Activated CD8-positive, alpha-beta T cell treated with anti-CD3 and anti-CD28 coated beads, Interleukin-2, amount 10 ng/mL, durations not matched to agents 7 days and 5 days (primary cell): ENCODE results near the gene CCDC106. TPM values are rescaled to one million over a fixed set of nuclear protein-coding genes. Genes with fewer than 3 reads are reported as not detected.

Experiments
- ATAC-seq: fragments of 150-1000 bp; cut with Tn5 transposase; one replicate; pipeline ENCODE4 v1.10.0; 2021; ENCODE audit warnings: moderate library complexity
- CTCF ChIA-PET: fragments of 350-600 bp; sonication (Branson Sonifier 250); formaldehyde crosslinking; loops from one replicate; lab custom pipeline; 2021; ENCODE audit warnings: antibody characterized with exemption; lab: Charles Lee
- POLR2A ChIA-PET: fragments of 350-600 bp; sonication (Branson Sonifier 250); formaldehyde crosslinking; loops from one replicate; lab custom pipeline; 2021; ENCODE audit warnings: antibody characterized with exemption; lab: Charles Lee
- DNase-seq: peaks from one replicate; pipeline ENCODE4 v3.0.0-alpha.2; 2020
- H3K27ac Mint-ChIP-seq: one replicate; pipeline ENCODE4 v1.8.0; 2021; ENCODE audit warnings: mild to moderate bottlenecking, mixed read lengths
- H3K27me3 Mint-ChIP-seq: one replicate; pipeline ENCODE4 v1.8.0; 2021; ENCODE audit warnings: low read depth, mixed read lengths
- H3K36me3 Mint-ChIP-seq: one replicate; pipeline ENCODE4 v1.8.0; 2021; ENCODE audit warnings: low read depth, mixed read lengths
- H3K4me1 Mint-ChIP-seq: one replicate; pipeline ENCODE4 v1.8.0; 2021; ENCODE audit warnings: low read depth, mixed read lengths
- H3K4me3 Mint-ChIP-seq: one replicate; pipeline ENCODE4 v1.8.0; 2021; ENCODE audit warnings: mild to moderate bottlenecking, mixed read lengths
- H3K9me3 Mint-ChIP-seq: one replicate; pipeline ENCODE4 v1.8.0; 2022; ENCODE audit warnings: mixed read lengths; ENCODE audit not compliant: insufficient read depth
- total RNA-seq, 2 experiments: library from RNA; stranded (reverse); gene quantifications; one replicate each; pipeline ENCODE4 v1.2.3, GENCODE V29; 2021

Gene CCDC106
- total RNA-seq, 2 experiments from 2014 or later: 8.7 to 9.4 TPM

DNA sequence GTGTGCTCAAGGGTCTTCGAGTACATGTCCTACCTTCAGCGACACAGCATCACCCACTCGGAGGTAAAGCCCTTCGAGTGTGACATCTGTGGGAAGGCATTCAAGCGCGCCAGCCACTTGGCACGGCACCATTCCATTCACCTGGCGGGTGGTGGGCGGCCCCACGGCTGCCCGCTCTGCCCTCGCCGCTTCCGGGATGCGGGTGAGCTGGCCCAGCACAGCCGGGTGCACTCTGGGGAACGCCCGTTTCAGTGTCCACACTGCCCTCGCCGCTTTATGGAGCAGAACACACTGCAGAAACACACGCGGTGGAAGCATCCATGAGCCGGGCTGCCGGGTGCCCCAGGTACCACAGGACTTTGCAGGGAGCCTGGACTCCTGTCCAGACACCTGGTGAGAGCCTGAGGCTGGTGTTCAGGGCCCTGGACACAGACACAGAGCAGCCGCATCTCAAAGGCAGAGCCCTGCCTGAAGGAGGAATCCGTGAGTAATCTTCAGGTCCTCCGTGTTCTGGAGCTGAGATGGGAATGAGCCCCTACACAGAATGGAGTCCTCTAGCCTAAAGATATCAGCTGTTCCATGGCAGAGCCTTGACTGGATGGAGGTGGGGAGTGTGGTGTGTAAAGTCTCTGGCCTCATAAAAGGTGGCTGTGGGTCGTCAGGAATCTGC lies 3.0 kb upstream of the CCDC106 start:
- Mint-ChIP-seq H3K27me3 (no peaks in the 10 kb centered on the region), H3K36me3 (peaks cover 25% of the 10 kb centered on the region), H3K27ac (peak overlapping the region; percentile 95), H3K4me1 (peaks cover 54% of the 10 kb centered on the region), H3K4me3 (peak overlapping the region; percentile 86), H3K9me3 (no peaks in the 10 kb centered on the region)
- ATAC-seq (no peak), DNase-seq (no peak)
- ChIA-PET POLR2A (interaction anchor here (1.5 to 2.4 kb wide), 2 partner anchors 9 to 12 kb away, joined by 4 to 6 read pairs; no protein-coding TSS in a partner anchor), CTCF (interaction anchor here (1.1 to 1.3 kb wide), 2 partner anchors 9 to 10 kb away, joined by 4 to 6 read pairs; partner anchors contain the start of gene U2AF2)

DNA sequence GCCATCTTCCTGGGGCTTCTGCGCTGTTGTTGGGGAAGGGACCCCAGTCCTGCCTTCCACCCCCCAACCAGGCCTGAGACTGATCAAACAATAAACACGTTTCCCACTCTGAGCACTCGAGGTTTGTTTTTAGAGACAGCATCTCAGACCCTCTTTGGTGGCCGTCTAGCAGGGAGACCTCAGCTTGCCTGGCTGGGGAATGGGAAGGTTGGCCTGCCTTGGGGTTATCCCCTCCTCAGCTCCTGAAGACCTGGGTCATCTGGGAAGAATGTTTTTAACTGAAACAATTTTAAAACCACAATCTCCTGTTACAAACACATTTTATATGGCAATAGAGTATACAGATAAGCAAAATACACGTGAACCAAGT lies 2.5 kb upstream of the CCDC106 start:
- H3K27me3 Mint-ChIP-seq: no peaks in the 10 kb centered on the region
- POLR2A ChIA-PET: interaction anchor here (1.5 to 2.4 kb wide), 2 partner anchors 9 to 13 kb away, joined by 4 to 6 read pairs; no protein-coding TSS in a partner anchor
- H3K36me3 Mint-ChIP-seq: peaks cover 25% of the 10 kb centered on the region
- peak overlapping the region; percentile 52 for H3K27ac Mint-ChIP-seq
- H3K4me3 Mint-ChIP-seq: peak overlapping the region; percentile 57
- CTCF ChIA-PET: interaction anchor here (1.1 kb wide), 1 partner anchor 9 kb away, joined by 6 read pairs; no protein-coding TSS in a partner anchor
- H3K9me3 Mint-ChIP-seq: no peaks in the 10 kb centered on the region
- H3K4me1 Mint-ChIP-seq: peaks cover 53% of the 10 kb centered on the region
- DNase-seq (no peak), ATAC-seq (no peak)

DNA sequence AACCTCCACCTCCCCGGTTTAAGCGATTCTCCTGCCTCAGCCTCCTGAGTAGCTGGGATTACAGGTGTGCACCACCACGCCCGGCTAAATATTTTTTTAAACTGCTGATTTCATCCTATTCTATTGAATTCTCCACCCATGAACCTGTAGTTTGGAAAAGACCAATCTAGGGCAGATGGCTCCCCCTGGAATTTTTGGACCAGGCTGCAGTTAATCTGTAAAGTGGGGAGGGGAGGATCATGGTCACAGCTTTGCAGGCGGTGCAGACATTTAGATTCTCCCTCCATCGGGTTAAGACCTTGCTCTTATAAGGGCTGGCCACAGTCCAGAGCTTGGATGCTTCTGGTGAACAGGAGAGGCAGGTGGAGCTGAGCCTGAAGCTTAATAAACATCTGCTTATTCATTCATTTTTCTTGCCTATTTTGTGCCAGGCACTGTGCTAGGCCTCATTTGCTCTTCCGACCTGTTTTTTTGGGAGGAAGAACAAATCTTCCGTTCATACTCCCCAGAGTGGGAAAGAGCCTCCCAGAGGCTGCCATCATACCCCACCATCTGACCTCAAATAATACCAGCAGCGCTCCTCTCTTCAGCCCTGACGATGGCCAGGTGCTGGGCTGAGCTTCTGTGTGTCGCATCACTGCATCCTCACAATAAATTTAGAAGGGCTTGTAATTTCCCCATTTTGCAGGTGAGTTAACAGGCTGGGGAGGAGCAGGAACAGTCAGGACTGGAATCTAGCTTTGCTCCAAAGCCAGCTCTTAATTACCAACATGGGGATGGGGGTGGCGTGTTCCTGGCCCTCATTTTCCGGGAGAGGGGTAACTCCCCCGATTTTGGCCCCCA lies 902 bp upstream of the CCDC106 start:
- Mint-ChIP-seq H3K4me3 (peak overlapping the region; percentile 78), H3K9me3 (no peaks in the 10 kb centered on the region), H3K4me1 (peaks cover 48% of the 10 kb centered on the region), H3K27ac (peak overlapping the region; percentile 80), H3K36me3 (peaks cover 25% of the 10 kb centered on the region), H3K27me3 (no peaks in the 10 kb centered on the region)
- ATAC-seq (no peak), DNase-seq (no peak)
- ChIA-PET POLR2A (interaction anchor here (0.7 to 2.0 kb wide), 4 partner anchors 8 to 47 kb away, joined by 3 to 8 read pairs (median 4); partner anchors contain the start of gene FIZ1), CTCF (interaction anchor here (0.9 to 4.7 kb wide), 6 partner anchors 9 to 180 kb away, joined by 3 to 39 read pairs (median 4); no protein-coding TSS in a partner anchor)

DNA sequence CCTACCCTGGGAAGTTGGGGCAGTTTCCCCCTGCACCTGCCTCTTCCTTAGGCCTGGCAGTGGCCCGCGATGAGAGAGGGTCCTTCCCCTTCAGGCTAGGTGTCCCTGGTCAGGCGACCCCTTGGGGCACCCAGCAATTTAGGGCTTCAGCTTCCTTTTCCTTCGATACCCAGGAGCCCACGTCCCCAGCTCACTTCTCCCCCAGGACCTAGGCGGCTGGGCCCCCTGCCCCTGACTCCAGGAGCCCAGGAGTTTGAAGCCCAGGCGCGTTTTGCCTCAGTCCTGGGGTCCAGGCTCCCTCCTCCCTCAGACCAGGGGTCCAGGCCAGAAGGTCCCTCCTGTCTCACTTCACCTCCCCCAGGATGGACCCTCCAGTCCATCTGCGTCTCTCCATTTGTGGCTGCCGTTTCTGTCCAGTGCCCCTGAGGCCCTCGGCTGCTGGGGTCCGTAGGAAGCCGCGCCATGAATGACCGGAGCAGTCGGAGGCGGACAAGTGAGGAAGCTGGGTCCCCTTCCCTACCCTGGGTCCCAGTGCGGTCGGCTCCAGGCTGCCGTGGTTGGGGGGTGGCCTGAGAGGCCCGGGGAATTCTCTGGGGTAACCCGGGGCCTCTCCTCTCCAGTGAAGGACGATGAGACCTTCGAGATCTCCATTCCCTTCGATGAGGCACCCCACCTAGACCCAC lies 714 bp downstream of the CCDC106 start:
- Mint-ChIP-seq H3K9me3 (no peaks in the 10 kb centered on the region), H3K4me3 (peak overlapping the region; percentile 75), H3K4me1 (peaks cover 40% of the 10 kb centered on the region), H3K27me3 (no peaks in the 10 kb centered on the region), H3K36me3 (peaks cover 22% of the 10 kb centered on the region), H3K27ac (peak overlapping the region; percentile 68)
- ChIA-PET POLR2A (interaction anchor here (0.8 to 2.0 kb wide), 3 partner anchors 11 to 13 kb away, joined by 3 to 8 read pairs (median 3); no protein-coding TSS in a partner anchor), CTCF (interaction anchor here (1.4 to 4.7 kb wide), 3 partner anchors 9 to 16 kb away, joined by 3 to 39 read pairs (median 4); no protein-coding TSS in a partner anchor)
- no peak for ATAC-seq
- no peak for DNase-seq

DNA sequence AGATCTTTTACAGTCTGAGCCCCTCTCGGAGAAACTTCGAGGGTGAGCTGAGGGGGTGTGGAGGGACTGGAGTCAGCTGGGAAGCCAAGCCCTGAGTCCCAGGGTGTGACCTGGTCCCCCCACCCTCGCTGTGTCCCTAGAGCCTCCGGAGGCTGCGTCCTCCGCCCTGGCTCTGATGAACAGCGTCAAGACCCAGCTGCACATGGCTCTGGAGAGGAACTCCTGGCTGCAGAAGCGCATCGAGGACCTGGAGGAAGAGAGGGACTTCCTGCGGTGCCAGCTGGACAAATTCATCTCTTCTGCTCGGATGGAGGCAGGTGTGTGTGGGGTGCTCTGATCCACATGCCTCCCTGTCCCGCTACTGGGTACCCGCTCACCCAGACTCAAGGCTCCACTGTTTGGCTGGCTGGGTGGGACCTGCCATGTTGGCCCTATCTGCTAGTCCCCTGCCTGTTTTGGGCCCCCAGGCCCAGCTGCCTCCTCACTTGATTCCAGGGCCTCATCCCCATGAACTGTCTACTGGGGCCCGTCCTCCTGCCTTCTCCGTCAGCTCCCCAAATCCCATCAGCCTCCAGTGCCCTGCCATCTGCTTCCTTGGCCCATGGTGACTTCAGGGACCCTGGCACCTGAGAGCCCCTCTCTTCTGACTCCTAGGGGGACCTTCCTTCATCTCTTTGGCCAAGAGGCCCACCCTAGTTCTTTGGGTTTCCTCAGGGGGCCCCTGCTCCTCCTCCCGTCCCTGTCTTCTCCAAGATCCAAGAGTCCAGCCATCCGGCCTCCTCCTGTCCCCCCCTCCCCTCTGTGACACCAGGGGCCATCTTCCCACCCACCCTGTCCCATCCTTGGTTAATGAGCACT lies 1.5 kb downstream of the CCDC106 start:
- DNase-seq (no peak), ATAC-seq (no peak)
- POLR2A ChIA-PET: interaction anchor here (0.8 to 0.9 kb wide), 3 partner anchors 12 to 14 kb away, joined by 3 read pairs; no protein-coding TSS in a partner anchor
- H3K4me3 Mint-ChIP-seq: peak overlapping the region; percentile 75
- peaks cover 39% of the 10 kb centered on the region for H3K4me1 Mint-ChIP-seq
- H3K27ac Mint-ChIP-seq: peak overlapping the region; percentile 77
- H3K27me3 Mint-ChIP-seq: no peaks in the 10 kb centered on the region
- H3K9me3 Mint-ChIP-seq: no peaks in the 10 kb centered on the region
- CTCF ChIA-PET: interaction anchor here (1.4 to 4.7 kb wide), 3 partner anchors 10 to 17 kb away, joined by 3 to 39 read pairs (median 4); no protein-coding TSS in a partner anchor
- peaks cover 22% of the 10 kb centered on the region for H3K36me3 Mint-ChIP-seq

DNA sequence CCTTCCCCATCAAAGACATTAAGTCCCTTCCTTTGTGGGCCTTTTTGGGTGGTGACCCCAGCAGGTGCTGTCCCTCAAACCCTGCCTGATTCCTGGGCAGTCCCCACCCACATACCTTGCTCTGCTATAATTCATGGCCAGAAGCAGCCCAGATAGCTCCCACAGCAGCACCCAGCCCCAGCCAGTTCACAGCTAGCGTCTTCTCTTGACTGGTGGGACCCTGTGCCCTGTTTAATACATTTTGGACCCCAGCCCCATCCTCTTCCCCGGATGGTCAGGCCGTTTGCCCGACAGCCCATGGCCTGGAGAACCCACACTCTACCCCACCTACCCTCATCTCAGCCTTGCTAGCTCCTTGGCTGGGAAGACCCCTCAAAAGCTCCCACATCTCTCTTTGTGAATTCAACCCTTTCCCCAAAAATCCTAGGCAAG lies 2.1 kb downstream of the CCDC106 start:
- peak overlapping the region; percentile 13 for H3K4me3 Mint-ChIP-seq
- DNase-seq: no peak

DNA sequence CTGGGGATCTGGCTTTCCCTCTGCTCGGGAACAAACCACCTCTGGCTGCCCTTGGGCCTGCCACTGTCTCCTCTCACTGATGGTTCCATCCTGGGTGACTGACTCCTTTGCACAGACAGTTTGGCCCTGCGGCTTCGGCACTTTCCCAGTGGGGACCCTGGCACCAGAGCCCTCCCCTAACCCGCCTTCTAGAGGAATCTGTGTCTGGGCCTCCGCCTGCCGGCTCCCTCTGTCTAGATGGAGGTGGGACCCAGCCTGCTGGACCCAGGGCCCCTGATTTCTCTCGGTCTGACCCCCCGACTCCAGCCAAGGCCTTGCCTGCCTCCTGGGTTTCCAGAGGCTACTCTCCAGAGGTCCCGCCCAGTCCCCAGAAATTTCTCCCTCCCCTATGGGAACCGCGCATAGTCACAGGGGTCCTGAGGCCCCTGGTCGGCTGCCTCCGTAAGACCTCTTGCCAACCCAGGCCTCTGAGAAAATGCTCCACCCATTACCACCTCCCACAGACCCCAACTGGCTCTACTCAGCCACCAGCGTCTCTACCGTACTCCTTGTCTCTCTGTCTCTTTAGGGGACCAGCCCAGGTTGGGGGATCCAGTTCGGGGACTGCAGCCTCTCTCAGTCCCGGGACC lies 2.7 kb downstream of the CCDC106 start:
- Mint-ChIP-seq H3K27me3 (no peaks in the 10 kb centered on the region), H3K9me3 (no peaks in the 10 kb centered on the region), H3K36me3 (peaks cover 18% of the 10 kb centered on the region), H3K4me1 (peaks cover 29% of the 10 kb centered on the region), H3K27ac (no peak overlapping the region), H3K4me3 (peak overlapping the region; percentile 10)
- ATAC-seq (no peak), DNase-seq (no peak)
- CTCF ChIA-PET: interaction anchor here (4.7 kb wide), 1 partner anchor 18 kb away, joined by 39 read pairs; no protein-coding TSS in a partner anchor
- POLR2A ChIA-PET: interaction anchor here (0.8 kb wide), 1 partner anchor 14 kb away, joined by 3 read pairs; no protein-coding TSS in a partner anchor

More for the DNA sequence above, 2.1 kb downstream of the CCDC106 start:
- Mint-ChIP-seq H3K36me3 (peaks cover 22% of the 10 kb centered on the region), H3K9me3 (no peaks in the 10 kb centered on the region), H3K4me1 (peaks cover 34% of the 10 kb centered on the region), H3K27ac (peak overlapping the region; percentile 41), H3K27me3 (no peaks in the 10 kb centered on the region)
- ChIA-PET CTCF (interaction anchor here (2.0 to 4.7 kb wide), 2 partner anchors 10 to 18 kb away, joined by 4 to 39 read pairs; no protein-coding TSS in a partner anchor), POLR2A (interaction anchor here (0.8 kb wide), 1 partner anchor 13 kb away, joined by 3 read pairs; no protein-coding TSS in a partner anchor)
- no peak for ATAC-seq

DNA sequence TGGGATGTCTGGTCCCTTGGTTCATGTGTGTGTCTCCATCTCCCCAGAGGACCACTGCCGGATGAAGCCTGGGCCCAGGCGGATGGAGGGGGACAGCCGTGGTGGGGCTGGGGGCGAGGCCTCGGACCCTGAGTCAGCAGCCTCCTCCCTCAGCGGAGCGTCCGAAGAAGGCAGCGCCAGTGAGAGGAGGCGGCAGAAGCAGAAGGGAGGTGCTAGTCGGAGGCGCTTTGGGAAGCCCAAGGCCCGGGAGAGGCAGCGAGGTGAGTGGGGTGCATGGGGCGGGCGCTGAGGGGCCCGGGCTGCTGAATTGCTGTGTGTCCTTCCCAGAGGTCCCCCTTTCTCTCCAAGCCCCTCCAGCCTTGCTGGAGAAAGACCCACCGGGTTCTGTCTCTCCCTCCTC lies 3.2 kb downstream of the CCDC106 start:
- ChIA-PET CTCF (no interaction called here), POLR2A (no interaction called here)
- H3K4me3 Mint-ChIP-seq: no peak overlapping the region
- no peak overlapping the region for H3K27ac Mint-ChIP-seq
- no peaks in the 10 kb centered on the region for H3K27me3 Mint-ChIP-seq
- peaks cover 34% of the 10 kb centered on the region for H3K4me1 Mint-ChIP-seq
- H3K9me3 Mint-ChIP-seq: no peaks in the 10 kb centered on the region
- no peak for DNase-seq
- ATAC-seq: no peak
- peaks cover 23% of the 10 kb centered on the region for H3K36me3 Mint-ChIP-seq

DNA sequence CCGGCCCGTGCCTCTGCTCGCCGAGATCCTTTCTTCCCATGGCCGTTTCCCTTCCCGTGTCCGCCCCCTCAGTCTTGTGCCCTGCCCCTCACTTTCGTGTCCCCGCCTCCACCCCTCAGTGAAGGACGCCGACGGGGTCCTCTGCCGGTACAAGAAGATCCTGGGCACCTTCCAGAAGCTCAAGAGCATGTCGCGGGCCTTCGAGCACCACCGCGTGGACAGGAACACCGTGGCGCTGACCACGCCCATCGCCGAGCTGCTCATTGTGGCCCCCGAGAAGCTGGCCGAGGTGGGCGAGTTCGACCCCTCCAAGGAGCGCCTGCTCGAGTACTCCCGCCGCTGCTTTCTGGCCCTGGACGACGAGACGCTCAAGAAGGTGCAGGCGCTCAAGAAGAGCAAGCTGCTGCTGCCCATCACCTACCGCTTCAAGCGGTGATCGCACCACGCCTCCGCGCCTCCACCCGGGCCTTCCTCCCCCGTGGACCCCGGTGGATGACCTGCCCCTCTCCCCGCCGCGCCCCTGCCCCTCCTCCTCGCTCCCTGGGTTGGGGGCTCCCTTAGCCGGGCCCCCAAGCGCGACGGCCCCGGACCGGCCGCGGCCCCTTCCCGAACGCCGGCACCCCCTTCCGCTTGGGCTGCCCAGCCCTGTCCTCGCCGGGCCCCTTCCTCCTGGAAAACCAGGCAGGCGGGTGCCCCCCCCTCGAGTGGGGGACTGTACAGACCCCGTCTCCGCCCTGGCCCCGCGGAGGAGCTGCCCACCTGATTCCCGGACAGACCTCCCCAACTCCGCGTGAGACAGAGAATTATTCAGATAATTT lies 4.5 kb downstream of the CCDC106 start:
- Mint-ChIP-seq H3K27ac (no peak overlapping the region), H3K36me3 (peaks cover 30% of the 10 kb centered on the region), H3K4me3 (peak overlapping the region; percentile 13), H3K4me1 (peaks cover 39% of the 10 kb centered on the region), H3K9me3 (no peaks in the 10 kb centered on the region), H3K27me3 (no peaks in the 10 kb centered on the region)
- DNase-seq: no peak
- ATAC-seq: no peak
- POLR2A ChIA-PET: interaction anchor here (0.6 to 1.4 kb wide), 3 partner anchors 10 to 21 kb away, joined by 3 to 5 read pairs (median 3); no protein-coding TSS in a partner anchor
- CTCF ChIA-PET: interaction anchor here (0.7 to 1.8 kb wide), 6 partner anchors 12 to 47 kb away, joined by 3 to 10 read pairs (median 4); partner anchors contain the start of gene ZNF865
